IPS-NIHi7 (cell line): ENCODE results near the gene LCMT2.

ENCODE experiments used
- DNase-seq: peaks from one replicate; pipeline ENCODE4 v3.0.0; 2012; ENCODE audit warnings: mixed read lengths; ENCODE audit errors: extremely low spot score

The LCMT2 gene

GRCh38 chr15:43275740-43276562, 54.4 kb downstream of the LCMT2 start:
- DNase-seq, result no peak

GRCh38 chr15:43274136-43274535, 56.2 kb downstream of the LCMT2 start:
- DNase-seq, result no peak
